ENCODE results near the gene GLG1. TPM values are rescaled to one million over a fixed set of nuclear protein-coding genes. Genes with fewer than 3 reads are reported as not detected.

Gene GLG1
- total RNA-seq, 1 donor from 2014 or later: 276 TPM

GRCh38 chr16:74578838-74579237 is 28.1 kb downstream of the GLG1 start:
- no peak for DNase-seq (ENCODE audit: low spot score)
- Mint-ChIP-seq H3K27me3 (ENCODE audit: low read depth) (no peaks in the 10 kb centered on the region), H3K36me3 (ENCODE audit: low read depth) (no peaks in the 10 kb centered on the region), H3K4me3 (ENCODE audit: unreplicated experiment) (no peak overlapping the region), H3K27ac (ENCODE audit: unreplicated experiment) (no peak overlapping the region), H3K4me1 (ENCODE audit: low read depth) (peaks cover 64% of the 10 kb centered on the region), H3K9me3 (ENCODE audit: low read depth) (no peaks in the 10 kb centered on the region)
- TF ChIP-seq, protein P1, sequence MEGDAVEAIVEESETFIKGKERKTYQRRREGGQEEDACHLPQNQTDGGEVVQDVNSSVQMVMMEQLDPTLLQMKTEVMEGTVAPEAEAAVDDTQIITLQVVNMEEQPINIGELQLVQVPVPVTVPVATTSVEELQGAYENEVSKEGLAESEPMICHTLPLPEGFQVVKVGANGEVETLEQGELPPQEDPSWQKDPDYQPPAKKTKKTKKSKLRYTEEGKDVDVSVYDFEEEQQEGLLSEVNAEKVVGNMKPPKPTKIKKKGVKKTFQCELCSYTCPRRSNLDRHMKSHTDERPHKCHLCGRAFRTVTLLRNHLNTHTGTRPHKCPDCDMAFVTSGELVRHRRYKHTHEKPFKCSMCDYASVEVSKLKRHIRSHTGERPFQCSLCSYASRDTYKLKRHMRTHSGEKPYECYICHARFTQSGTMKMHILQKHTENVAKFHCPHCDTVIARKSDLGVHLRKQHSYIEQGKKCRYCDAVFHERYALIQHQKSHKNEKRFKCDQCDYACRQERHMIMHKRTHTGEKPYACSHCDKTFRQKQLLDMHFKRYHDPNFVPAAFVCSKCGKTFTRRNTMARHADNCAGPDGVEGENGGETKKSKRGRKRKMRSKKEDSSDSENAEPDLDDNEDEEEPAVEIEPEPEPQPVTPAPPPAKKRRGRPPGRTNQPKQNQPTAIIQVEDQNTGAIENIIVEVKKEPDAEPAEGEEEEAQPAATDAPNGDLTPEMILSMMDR (IDR thresholded peaks at IDR 0.05): no peak

DNA sequence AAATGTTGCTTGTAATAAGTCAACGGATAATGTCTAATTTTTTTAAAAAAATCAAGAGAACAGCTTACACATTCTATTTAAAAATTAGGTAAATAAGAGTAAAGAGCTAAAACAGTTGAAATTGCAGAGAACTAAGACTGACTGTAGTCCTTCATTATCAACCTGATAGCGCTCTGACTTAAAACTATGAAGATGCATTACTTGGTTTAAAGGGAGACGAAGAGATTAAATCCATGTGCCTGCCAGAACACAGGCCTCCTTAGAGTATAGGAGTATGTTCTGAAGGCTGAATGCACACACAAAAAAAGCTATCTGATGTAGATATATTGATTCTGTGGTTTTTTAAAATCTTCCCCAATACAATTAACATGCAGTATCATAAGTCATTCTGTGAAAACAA is 28.5 kb downstream of the GLG1 start:
- TF ChIP-seq, protein P1 (IDR thresholded peaks at IDR 0.05): no peak
- DNase-seq (ENCODE audit: low spot score): no peak
- peak overlapping the region; percentile 68 for H3K27ac Mint-ChIP-seq (ENCODE audit: unreplicated experiment)
- H3K27me3 Mint-ChIP-seq (ENCODE audit: low read depth): no peaks in the 10 kb centered on the region
- peaks cover 61% of the 10 kb centered on the region for H3K4me1 Mint-ChIP-seq (ENCODE audit: low read depth)
- no peaks in the 10 kb centered on the region for H3K36me3 Mint-ChIP-seq (ENCODE audit: low read depth)
- no peak overlapping the region for H3K4me3 Mint-ChIP-seq (ENCODE audit: unreplicated experiment)
- no peaks in the 10 kb centered on the region for H3K9me3 Mint-ChIP-seq (ENCODE audit: low read depth)

DNA sequence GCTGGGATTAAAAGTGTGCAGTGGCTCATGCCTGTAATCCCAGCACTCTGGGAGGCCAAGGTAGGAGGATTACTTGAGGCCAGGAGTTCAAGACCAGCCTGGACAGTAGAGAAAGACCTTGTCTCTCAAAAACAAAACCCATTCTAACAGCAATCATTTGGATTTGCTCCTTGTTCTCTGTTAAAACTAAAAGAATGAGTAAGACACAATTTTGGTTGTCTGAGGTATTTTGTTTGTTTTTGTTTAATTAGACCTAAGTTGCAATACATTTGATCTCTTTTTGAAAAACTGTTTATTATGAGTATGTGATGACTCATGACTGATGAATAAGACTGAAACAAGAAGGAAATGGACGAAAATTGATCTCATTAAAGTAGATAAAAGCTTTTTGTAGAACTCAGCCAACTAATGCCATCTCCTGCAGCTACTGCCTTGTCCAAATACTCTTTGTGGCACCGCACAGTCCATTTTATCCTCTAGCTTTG is 29.0 kb downstream of the GLG1 start:
- Mint-ChIP-seq H3K27me3 (ENCODE audit: low read depth) (no peaks in the 10 kb centered on the region), H3K27ac (ENCODE audit: unreplicated experiment) (peak overlapping the region; percentile 68), H3K36me3 (ENCODE audit: low read depth) (no peaks in the 10 kb centered on the region), H3K4me1 (ENCODE audit: low read depth) (peaks cover 57% of the 10 kb centered on the region), H3K4me3 (ENCODE audit: unreplicated experiment) (no peak overlapping the region), H3K9me3 (ENCODE audit: low read depth) (no peaks in the 10 kb centered on the region)
- DNase-seq (ENCODE audit: low spot score): no peak
- TF ChIP-seq, protein P1 (IDR thresholded peaks at IDR 0.05): no peak

DNA sequence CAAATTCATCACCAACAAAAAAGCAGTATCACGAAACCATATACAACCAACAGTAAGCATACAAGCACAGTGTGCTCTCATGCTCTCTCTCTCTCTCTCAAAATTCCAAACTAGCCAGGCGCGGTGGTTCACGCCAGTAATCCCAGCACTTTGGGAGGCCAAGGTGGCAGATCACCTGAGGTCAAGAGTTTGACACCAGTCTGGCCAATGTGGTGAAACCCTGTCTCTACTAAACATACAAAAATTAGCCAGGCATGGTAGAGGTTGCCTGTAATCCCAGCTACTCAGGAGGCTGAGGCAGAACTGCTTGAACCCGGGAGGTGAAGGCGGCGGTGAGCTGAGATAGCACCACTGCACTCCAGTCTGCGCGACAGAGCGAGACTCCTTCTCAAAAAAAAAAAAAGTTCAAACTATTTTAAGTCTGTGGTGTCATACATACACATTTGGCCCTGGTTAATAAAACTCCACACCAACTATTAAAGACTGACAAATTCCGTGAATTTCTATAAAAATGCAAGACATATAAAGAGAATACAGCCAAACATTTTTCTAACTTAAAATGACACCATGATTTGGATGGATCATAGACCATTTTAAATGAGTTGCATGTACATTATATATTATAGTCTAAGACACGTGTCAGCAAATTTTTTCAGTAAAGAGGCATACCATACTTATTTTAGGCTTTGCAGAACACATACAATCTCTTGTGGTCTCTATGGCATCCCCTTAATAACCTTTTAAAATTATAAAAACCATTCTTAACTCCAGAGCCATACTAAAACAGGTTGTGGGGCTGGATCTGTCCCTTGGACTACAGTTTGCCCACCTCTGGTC is 30.9 kb downstream of the GLG1 start:
- Mint-ChIP-seq H3K4me3 (ENCODE audit: unreplicated experiment) (no peak overlapping the region), H3K27ac (ENCODE audit: unreplicated experiment) (peak overlapping the region; percentile 84), H3K36me3 (ENCODE audit: low read depth) (no peaks in the 10 kb centered on the region), H3K4me1 (ENCODE audit: low read depth) (peaks cover 56% of the 10 kb centered on the region), H3K9me3 (ENCODE audit: low read depth) (no peaks in the 10 kb centered on the region), H3K27me3 (ENCODE audit: low read depth) (no peaks in the 10 kb centered on the region)
- TF ChIP-seq, protein P1 (IDR thresholded peaks at IDR 0.05): no peak
- no peak for DNase-seq (ENCODE audit: low spot score)

- Mint-ChIP-seq H3K4me3 (ENCODE audit: unreplicated experiment) (no peak overlapping the region), H3K4me1 (ENCODE audit: low read depth) (peaks cover 55% of the 10 kb centered on the region), H3K27ac (ENCODE audit: unreplicated experiment) (no peak overlapping the region), H3K36me3 (ENCODE audit: low read depth) (no peaks in the 10 kb centered on the region), H3K27me3 (ENCODE audit: low read depth) (no peaks in the 10 kb centered on the region), H3K9me3 (ENCODE audit: low read depth) (no peaks in the 10 kb centered on the region)
- TF ChIP-seq, protein P1 (IDR thresholded peaks at IDR 0.05): no peak
- no peak for DNase-seq (ENCODE audit: low spot score)
Observed at GRCh38 chr16:74575175-74575806, 31.6 kb downstream of the GLG1 start.
